ENCODE measurements around the gene ACCS. TPM values are rescaled to one million over a fixed set of nuclear protein-coding genes. Genes with fewer than 3 reads are reported as not detected.

ACCS gene
- total RNA-seq, 1 donor from 2014 or later, result 21.3 TPM

GRCh38 chr11:44104481-44105294 is 38.6 kb downstream of the ACCS start:
- Mint-ChIP-seq H3K27me3 (ENCODE audit: low read depth, unreplicated experiment) (no peaks in the 10 kb centered on the region), H3K4me1 (ENCODE audit: low read depth, unreplicated experiment) (no peaks in the 10 kb centered on the region), H3K36me3 (ENCODE audit: low read depth, unreplicated experiment) (peaks cover 8% of the 10 kb centered on the region), H3K27ac (ENCODE audit: unreplicated experiment) (no peak overlapping the region), H3K4me3 (ENCODE audit: unreplicated experiment) (no peak overlapping the region), H3K9me3 (ENCODE audit: unreplicated experiment) (no peaks in the 10 kb centered on the region)
- H3K79me2 ChIP-seq (ENCODE audit: insufficient read depth, low read length), result peaks cover 30% of the 10 kb centered on the region
- no peak for FAIRE-seq
- H3K4me1 ChIP-seq (ENCODE audit: insufficient read depth, low read length), result no peaks in the 10 kb centered on the region
- no peak overlapping the region for H3K9ac ChIP-seq (ENCODE audit: low read length)
- H2AFZ ChIP-seq (ENCODE audit: low read depth, low read length), result no peak overlapping the region
- TF ChIP-seq EZH2 (IDR thresholded peaks at IDR 0.05; ENCODE audit: insufficient read depth, low read length) (no peak), CTCF (IDR thresholded peaks at IDR 0.05; ENCODE audit: insufficient read depth, low read depth, low read length) (no peak)
- peaks cover 50% of the 10 kb centered on the region for H4K20me1 ChIP-seq (ENCODE audit: insufficient read depth, low read length)
- no peak overlapping the region for H3K4me3 ChIP-seq (ENCODE audit: insufficient read depth, low read depth, low read length)
- DNase-seq (ENCODE audit: low read depth), result no peak
- H3K27ac ChIP-seq (ENCODE audit: low read depth, low read length), result no peak overlapping the region
- H3K27me3 ChIP-seq (ENCODE audit: insufficient read depth, low read length), result no peaks in the 10 kb centered on the region
- no peaks in the 10 kb centered on the region for H3K9me3 ChIP-seq (ENCODE audit: insufficient read depth, low read depth, low read length)
- no peak overlapping the region for H3K4me2 ChIP-seq (ENCODE audit: low read length)
- peaks cover 3% of the 10 kb centered on the region for H3K36me3 ChIP-seq (ENCODE audit: insufficient read depth, low read length)

GRCh38 chr11:44108260-44108659 is 42.2 kb downstream of the ACCS start:
- H3K36me3 Mint-ChIP-seq (ENCODE audit: low read depth, unreplicated experiment), result peaks cover 6% of the 10 kb centered on the region
- Histone ChIP-seq H3K9me3 (ENCODE audit: insufficient read depth, low read depth, low read length) (no peaks in the 10 kb centered on the region), H3K4me2 (ENCODE audit: low read length) (no peak overlapping the region), H3K4me3 (ENCODE audit: insufficient read depth, low read depth, low read length) (no peak overlapping the region), H3K36me3 (ENCODE audit: insufficient read depth, low read length) (peaks cover 3% of the 10 kb centered on the region), H3K4me1 (ENCODE audit: insufficient read depth, low read length) (peaks cover 6% of the 10 kb centered on the region), H3K9ac (ENCODE audit: low read length) (no peak overlapping the region), H4K20me1 (ENCODE audit: insufficient read depth, low read length) (peaks cover 41% of the 10 kb centered on the region), H2AFZ (ENCODE audit: low read depth, low read length) (no peak overlapping the region), H3K27ac (ENCODE audit: low read depth, low read length) (no peak overlapping the region), H3K27me3 (ENCODE audit: insufficient read depth, low read length) (no peaks in the 10 kb centered on the region), H3K79me2 (ENCODE audit: insufficient read depth, low read length) (no peaks in the 10 kb centered on the region)
- no peak overlapping the region for H3K4me3 Mint-ChIP-seq (ENCODE audit: unreplicated experiment)
- no peak overlapping the region for H3K27ac Mint-ChIP-seq (ENCODE audit: unreplicated experiment)
- H3K9me3 Mint-ChIP-seq (ENCODE audit: unreplicated experiment), result no peaks in the 10 kb centered on the region
- TF ChIP-seq EZH2 (IDR thresholded peaks at IDR 0.05; ENCODE audit: insufficient read depth, low read length) (no peak), CTCF (IDR thresholded peaks at IDR 0.05; ENCODE audit: insufficient read depth, low read depth, low read length) (no peak)
- H3K4me1 Mint-ChIP-seq (ENCODE audit: low read depth, unreplicated experiment), result peaks cover 5% of the 10 kb centered on the region
- no peak for DNase-seq (ENCODE audit: low read depth)
- H3K27me3 Mint-ChIP-seq (ENCODE audit: low read depth, unreplicated experiment), result no peaks in the 10 kb centered on the region
- no peak for FAIRE-seq

- Histone ChIP-seq H3K4me3 (ENCODE audit: insufficient read depth, low read depth, low read length) (no peak overlapping the region), H3K36me3 (ENCODE audit: insufficient read depth, low read length) (peaks cover 3% of the 10 kb centered on the region), H4K20me1 (ENCODE audit: insufficient read depth, low read length) (peaks cover 46% of the 10 kb centered on the region), H3K27ac (ENCODE audit: low read depth, low read length) (no peak overlapping the region), H2AFZ (ENCODE audit: low read depth, low read length) (no peak overlapping the region), H3K4me2 (ENCODE audit: low read length) (no peak overlapping the region), H3K9me3 (ENCODE audit: insufficient read depth, low read depth, low read length) (no peaks in the 10 kb centered on the region), H3K4me1 (ENCODE audit: insufficient read depth, low read length) (peaks cover 6% of the 10 kb centered on the region), H3K79me2 (ENCODE audit: insufficient read depth, low read length) (no peaks in the 10 kb centered on the region), H3K27me3 (ENCODE audit: insufficient read depth, low read length) (no peaks in the 10 kb centered on the region), H3K9ac (ENCODE audit: low read length) (no peak overlapping the region)
- DNase-seq (ENCODE audit: low read depth) (peak; percentile 13), FAIRE-seq (no peak)
- Mint-ChIP-seq H3K4me1 (ENCODE audit: low read depth, unreplicated experiment) (peaks cover 5% of the 10 kb centered on the region), H3K9me3 (ENCODE audit: unreplicated experiment) (no peaks in the 10 kb centered on the region), H3K27ac (ENCODE audit: unreplicated experiment) (no peak overlapping the region), H3K4me3 (ENCODE audit: unreplicated experiment) (no peak overlapping the region), H3K27me3 (ENCODE audit: low read depth, unreplicated experiment) (no peaks in the 10 kb centered on the region), H3K36me3 (ENCODE audit: low read depth, unreplicated experiment) (peaks cover 15% of the 10 kb centered on the region)
- TF ChIP-seq CTCF (IDR thresholded peaks at IDR 0.05; ENCODE audit: insufficient read depth, low read depth, low read length) (peak; percentile 87), EZH2 (IDR thresholded peaks at IDR 0.05; ENCODE audit: insufficient read depth, low read length) (no peak)
Measured at GRCh38 chr11:44110231-44110679, 44.2 kb downstream of the ACCS start.
